HG03135 (cell line): ENCODE data around the gene TMEM108.
"Not testable (repeated sequence)": the region's sequence is repeated elsewhere in the genome, so short reads cannot be mapped to it uniquely, and the experiment has no call there.

Experiments used
- ATAC-seq: cut with Tn5 transposase; IDR thresholded peaks from one replicate; pipeline ENCODE4 v1.9.1; 2021; ENCODE audit warnings: mild to moderate bottlenecking, moderate library complexity; ENCODE audit not compliant: unreplicated experiment

Gene TMEM108

GRCh38 chr3:133038089-133038730 is at the start of gene TMEM108:
TSS of gene TMEM108 (plus strand) at chr3:133038391.
- ATAC-seq = no peak

- ATAC-seq = no peak
Observed at GRCh38 chr3:132995971-132996370, 42.2 kb upstream of the TMEM108 start.

- no peak for ATAC-seq
Observed at GRCh38 chr3:132997404-132998185, 40.6 kb upstream of the TMEM108 start.

- not testable (repeated sequence) for ATAC-seq
Observed at GRCh38 chr3:133005032-133005431, 33.2 kb upstream of the TMEM108 start.

GRCh38 chr3:133007601-133008000 is 30.6 kb upstream of the TMEM108 start:
- ATAC-seq = no peak

GRCh38 chr3:133014325-133014724 is 23.9 kb upstream of the TMEM108 start:
- ATAC-seq = no peak

GRCh38 chr3:133015573-133015972 is 22.6 kb upstream of the TMEM108 start:
- ATAC-seq = not testable (repeated sequence)

GRCh38 chr3:133016838-133017309 is 21.3 kb upstream of the TMEM108 start:
- no peak for ATAC-seq

- ATAC-seq = no peak
Observed at GRCh38 chr3:133018921-133019320, 19.3 kb upstream of the TMEM108 start.

- ATAC-seq = no peak
Observed at GRCh38 chr3:133021206-133021605, 17.0 kb upstream of the TMEM108 start.

- ATAC-seq = no peak
Observed at GRCh38 chr3:133023362-133023761, 14.8 kb upstream of the TMEM108 start.

GRCh38 chr3:133025546-133025945 is 12.6 kb upstream of the TMEM108 start:
- ATAC-seq = no peak

GRCh38 chr3:133032301-133032700 is 5.9 kb upstream of the TMEM108 start:
- ATAC-seq = no peak

- no peak for ATAC-seq
Observed at GRCh38 chr3:133037436-133037835, 755 bp upstream of the TMEM108 start.

GRCh38 chr3:133038731-133039375 is 662 bp downstream of the TMEM108 start:
- ATAC-seq = no peak

GRCh38 chr3:133040696-133041523 is 2.7 kb downstream of the TMEM108 start:
- no peak for ATAC-seq

GRCh38 chr3:133041524-133041829 is 3.3 kb downstream of the TMEM108 start:
- ATAC-seq = no peak

GRCh38 chr3:133042778-133043177 is 4.6 kb downstream of the TMEM108 start:
- ATAC-seq = no peak

GRCh38 chr3:133047980-133048379 is 9.8 kb downstream of the TMEM108 start:
- ATAC-seq = no peak

GRCh38 chr3:133049491-133049890 is 11.3 kb downstream of the TMEM108 start:
- no peak for ATAC-seq

GRCh38 chr3:133050891-133051290 is 12.7 kb downstream of the TMEM108 start:
- ATAC-seq = no peak
